ENCODE results near the gene STXBP3.

Gene STXBP3

GRCh38 chr1:108808438-108808837 lies 62.0 kb downstream of the STXBP3 start:
- DNase-seq: no peak

DNA sequence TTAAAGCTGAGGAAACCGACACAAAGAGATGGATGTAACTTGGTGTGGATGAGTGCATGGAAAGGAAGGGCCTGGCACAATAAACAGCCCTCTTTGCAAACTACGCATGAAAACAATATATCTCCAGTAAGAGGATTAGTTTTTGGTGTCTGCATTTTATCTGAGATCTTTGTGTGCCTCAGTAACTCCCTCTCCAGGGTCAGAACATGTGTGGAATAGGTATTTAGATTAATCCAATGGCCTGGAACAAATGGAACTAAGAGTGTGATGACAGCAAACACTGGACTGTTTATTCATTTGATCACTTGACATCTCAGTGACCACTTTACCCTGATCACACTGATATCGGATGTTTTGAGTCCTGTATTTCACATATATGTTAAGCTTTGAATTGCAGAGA lies 65.1 kb downstream of the STXBP3 start:
- DNase-seq: no peak

DNA sequence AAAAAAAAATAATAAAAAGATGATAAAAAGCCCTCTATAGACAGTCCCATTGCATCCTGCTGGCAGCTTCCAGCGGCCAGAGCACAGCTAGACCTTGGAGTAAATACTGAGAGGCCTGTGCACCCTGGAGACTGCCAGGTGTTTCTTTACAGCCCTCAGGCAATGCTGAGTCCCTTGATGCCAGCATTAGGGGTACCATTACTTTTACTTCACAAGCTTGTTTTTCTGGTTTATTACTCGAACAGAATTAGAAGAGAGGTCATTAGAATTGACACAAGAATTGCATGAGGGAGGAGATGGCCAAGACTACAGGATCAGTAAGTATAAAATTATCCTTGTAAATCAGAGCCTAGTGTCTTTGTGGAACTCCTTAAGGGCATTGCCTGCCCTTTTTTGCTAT lies 66.9 kb downstream of the STXBP3 start:
- no peak for DNase-seq

GRCh38 chr1:108814343-108815125 lies 68.1 kb downstream of the STXBP3 start:
- no peak for DNase-seq

GRCh38 chr1:108815566-108815965 lies 69.1 kb downstream of the STXBP3 start:
- DNase-seq: no peak

GRCh38 chr1:108816049-108816893 lies 69.8 kb downstream of the STXBP3 start:
- DNase-seq: no peak

- DNase-seq: no peak
Measured at GRCh38 chr1:108817016-108817415, 70.5 kb downstream of the STXBP3 start.

GRCh38 chr1:108817811-108818210 lies 71.3 kb downstream of the STXBP3 start:
- no peak for DNase-seq

GRCh38 chr1:108819878-108820277 lies 73.4 kb downstream of the STXBP3 start:
- no peak for DNase-seq

- no peak for DNase-seq
Measured at GRCh38 chr1:108823632-108824031, 77.2 kb downstream of the STXBP3 start.

- no peak for DNase-seq
Measured at GRCh38 chr1:108824051-108824450, 77.6 kb downstream of the STXBP3 start.

DNA sequence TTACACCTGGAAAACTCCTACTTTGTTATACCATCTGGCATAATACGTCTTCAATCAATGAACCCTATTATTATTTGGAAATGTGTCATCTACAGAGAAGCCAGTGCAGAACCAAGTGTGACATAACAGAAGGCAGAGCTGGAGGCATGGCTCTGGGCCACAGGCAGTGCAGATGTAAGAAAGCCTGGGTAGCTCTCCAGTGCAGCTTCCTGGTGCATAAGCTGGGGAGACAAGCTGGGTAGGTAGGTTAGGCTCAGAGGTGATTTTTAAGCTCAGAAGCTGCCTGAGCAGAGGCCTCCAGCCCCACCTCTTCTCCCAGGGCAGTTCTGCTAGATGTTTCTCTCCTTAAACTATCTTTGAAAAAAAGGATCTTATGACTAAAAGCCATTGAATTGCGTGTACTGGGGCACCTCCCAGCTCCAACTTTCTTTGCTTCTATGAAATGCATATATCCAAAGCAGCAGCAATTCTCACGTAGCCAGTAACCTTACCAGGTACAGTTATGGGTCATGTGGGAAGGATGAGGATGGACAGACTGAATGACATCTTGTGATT lies 79.7 kb downstream of the STXBP3 start:
- no peak for DNase-seq

GRCh38 chr1:108828074-108828961 lies 81.8 kb downstream of the STXBP3 start:
- DNase-seq: peak; percentile 70

GRCh38 chr1:108829498-108829916 lies 83.0 kb downstream of the STXBP3 start:
- no peak for DNase-seq

DNA sequence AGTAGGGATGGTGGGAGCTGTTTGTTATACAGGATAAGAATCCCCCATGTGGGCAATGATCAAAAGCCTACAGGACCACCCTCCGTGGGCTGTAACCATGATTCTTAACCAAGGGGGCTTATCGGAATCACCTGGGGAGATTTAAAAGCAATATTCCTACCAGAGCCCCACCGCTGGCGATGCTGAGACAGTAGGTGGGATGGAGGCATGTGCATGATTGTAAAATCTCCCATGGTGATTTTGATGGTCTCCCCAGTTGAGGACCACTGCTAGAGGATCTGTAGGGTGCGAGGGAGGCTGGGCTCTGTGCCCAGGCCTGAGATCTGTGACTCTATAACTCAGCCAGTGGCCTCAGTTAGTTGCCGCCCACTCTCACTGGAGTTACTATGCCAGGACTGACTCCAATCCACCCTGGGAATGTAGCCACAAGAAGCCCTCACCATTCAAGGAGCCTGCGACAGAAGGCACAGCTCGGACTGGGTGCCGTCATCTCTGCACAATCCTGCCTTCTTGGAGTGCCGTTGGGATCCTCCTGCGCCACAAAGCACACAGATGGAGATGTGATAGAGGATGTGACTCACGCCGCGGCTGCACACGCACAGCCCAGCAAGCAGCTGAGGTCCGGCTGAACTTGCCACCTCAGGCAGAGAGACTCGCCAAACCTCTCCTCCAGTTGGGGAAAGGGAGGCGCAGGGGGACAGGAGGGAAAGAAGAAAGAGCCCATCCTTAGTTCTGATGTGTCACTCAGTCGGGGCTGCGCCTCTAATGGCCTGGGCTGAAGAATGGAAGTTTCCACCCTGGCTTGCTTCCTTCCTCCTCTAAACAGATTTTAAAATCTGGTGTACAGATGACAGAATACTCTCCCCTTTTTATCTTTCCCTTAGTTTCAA lies 83.9 kb downstream of the STXBP3 start:
- no peak for DNase-seq

- DNase-seq: no peak
Measured at GRCh38 chr1:108831225-108831624, 84.8 kb downstream of the STXBP3 start.

GRCh38 chr1:108832929-108833328 lies 86.5 kb downstream of the STXBP3 start:
- no peak for DNase-seq

DNA sequence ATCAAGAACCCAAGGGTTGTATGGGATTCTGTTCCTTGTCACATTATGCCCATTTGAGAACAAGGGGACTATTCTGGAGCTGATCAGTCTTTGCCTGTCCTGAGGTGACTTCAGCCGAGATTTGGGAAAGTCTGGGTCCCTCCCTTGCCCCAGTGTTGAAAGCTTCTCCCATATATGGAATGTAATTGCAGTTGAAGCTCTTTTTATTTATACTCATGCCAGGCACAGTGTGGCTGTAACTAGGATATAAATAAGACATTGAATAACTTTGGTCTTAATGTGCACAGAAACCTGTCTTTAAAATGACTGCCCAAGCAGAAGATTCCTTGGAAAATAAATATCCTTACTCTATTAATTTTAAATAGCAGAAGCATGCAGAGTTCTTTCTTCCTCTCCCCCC lies 95.2 kb downstream of the STXBP3 start:
- DNase-seq: no peak

GRCh38 chr1:108842525-108843181 lies 96.2 kb downstream of the STXBP3 start:
- DNase-seq: no peak

DNA sequence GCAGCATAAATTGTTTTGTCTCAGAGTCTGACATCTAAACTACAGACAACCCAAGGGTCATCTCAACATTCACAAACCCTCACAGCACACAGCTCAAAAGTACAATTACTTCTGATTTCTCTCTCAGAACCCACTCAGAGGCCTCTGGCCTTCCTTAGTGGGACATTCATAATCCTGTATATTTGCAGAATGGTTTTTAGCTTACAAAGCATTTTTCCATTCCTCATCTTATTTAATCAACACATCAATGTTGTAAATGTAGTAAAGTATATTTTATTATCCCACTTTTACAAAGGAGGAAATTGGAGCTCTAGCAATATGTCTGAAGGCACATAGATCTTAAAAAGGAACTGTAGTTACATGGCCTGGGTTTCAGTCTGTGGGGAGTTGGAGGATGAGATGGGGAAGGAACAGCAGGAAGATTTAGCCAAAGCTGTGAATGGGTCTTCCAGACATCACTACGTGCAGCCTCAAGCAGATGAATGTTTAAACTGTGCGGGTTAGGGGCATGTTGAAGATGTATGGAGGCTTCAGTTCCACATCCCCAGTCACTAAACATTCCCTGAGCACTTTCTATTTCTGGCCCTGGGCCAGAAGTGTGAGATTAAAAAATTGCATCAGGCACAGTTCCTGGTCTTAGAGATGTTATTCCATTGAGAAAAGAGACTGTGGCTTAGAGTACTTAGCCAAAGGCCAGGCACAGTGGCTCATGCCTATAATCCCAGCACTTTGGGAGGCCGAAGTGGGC lies 97.1 kb downstream of the STXBP3 start:
- DNase-seq: no peak

Measured in activated CD4-positive, alpha-beta T cell treated with anti-CD3 and anti-CD28 coated beads, Interleukin-10, Interleukin-2, amounts not matched to agents 100 ng/mL and 50 ng/mL, durations not matched to agents 16 hours and 8 hours (primary cell).